Fibroblast of pulmonary artery (primary cell): Measurements from ENCODE around the gene PFDN1.
A peak's percentile ranks its signal among the peaks of the same experiment; 100 is the strongest.

Experiments
- DNase-seq: peaks from one replicate; pipeline ENCODE4 v3.0.0-alpha.2; 2010; ENCODE audit warnings: low read depth
- H3K4me3 ChIP-seq: replicated peaks from 2 replicates; pipeline ENCODE4 v1.5.1; 2011; ENCODE audit warnings: low read depth, mild to moderate bottlenecking, control low read depth, low read length, moderate library complexity
- TF ChIP-seq, protein P1 (sequence below): IDR thresholded peaks from 2 replicates; pipeline ENCODE4 v1.5.1; 2011; ENCODE audit warnings: mild to moderate bottlenecking, control low read depth, low read length, inconsistent platforms; ENCODE audit errors: missing control alignments

Gene PFDN1

DNA sequence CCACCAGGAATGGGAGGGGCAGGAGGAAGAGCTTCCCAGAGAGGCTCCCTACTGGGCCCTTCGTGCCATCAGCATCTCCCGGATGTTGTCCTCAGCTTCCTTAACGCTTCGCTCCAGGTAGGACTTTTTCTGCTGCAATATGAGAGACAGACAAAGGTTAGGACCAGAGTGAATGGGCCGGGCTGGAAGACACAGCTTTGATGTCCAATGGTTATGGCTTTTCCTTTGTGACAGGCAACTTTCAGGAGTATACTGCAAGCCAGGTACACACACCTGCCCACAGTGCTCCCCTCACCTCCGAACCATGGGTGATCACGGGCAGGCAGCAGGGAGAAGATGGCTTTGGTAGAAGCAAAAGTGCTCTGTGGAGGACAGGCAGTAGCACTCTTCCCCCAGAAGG, 57.0 kb downstream of the PFDN1 start:
- DNase-seq = no peak
- H3K4me3 ChIP-seq = no peak overlapping the region
- TF ChIP-seq, protein P1, sequence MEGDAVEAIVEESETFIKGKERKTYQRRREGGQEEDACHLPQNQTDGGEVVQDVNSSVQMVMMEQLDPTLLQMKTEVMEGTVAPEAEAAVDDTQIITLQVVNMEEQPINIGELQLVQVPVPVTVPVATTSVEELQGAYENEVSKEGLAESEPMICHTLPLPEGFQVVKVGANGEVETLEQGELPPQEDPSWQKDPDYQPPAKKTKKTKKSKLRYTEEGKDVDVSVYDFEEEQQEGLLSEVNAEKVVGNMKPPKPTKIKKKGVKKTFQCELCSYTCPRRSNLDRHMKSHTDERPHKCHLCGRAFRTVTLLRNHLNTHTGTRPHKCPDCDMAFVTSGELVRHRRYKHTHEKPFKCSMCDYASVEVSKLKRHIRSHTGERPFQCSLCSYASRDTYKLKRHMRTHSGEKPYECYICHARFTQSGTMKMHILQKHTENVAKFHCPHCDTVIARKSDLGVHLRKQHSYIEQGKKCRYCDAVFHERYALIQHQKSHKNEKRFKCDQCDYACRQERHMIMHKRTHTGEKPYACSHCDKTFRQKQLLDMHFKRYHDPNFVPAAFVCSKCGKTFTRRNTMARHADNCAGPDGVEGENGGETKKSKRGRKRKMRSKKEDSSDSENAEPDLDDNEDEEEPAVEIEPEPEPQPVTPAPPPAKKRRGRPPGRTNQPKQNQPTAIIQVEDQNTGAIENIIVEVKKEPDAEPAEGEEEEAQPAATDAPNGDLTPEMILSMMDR = no peak

DNA sequence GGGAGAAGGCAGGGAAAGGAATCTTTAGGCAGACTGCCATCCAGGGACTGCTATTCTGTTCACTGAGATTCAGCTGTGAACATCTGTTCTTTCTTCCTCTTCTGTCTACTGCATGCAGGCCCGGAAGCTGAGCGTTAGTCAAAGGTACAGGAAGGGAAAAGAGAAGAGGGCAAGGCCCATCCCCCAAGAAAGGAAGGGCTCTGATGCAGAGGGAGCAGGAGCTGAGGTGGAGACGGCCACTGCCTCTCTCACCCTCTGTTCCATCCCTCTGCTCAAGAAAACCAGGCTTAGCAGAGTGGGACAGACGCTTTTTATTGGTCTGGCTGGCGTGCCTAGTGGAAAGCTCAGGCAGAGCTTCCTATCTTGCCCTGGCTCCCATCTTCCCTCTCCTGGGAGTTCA, 57.6 kb downstream of the PFDN1 start:
- TF ChIP-seq, protein P1 = no peak
- no peak overlapping the region for H3K4me3 ChIP-seq
- peak; percentile 59 for DNase-seq

DNA sequence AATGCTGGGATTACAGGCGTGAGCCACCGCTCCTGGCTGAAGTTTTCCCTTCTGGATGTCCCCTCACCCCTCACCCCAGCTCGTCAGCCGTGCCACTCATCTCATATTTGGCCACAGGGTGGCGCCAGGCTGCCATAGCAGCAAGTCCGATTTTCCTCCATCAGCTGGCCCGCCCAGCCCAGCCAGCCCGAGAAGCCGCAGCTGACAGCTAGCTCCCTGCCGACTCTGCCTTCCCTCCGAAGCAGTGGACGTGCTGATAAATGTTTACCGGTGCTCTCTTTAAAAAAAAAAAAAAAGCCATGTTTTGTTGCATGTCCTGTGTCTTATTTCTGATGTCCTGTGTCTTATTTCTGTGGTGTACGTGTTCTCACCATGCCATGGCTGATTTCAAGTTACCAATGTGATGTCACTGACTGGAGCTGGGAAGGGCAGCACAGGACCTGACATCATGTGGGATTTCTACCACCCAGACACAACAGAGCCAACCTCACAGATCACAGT, 58.3 kb downstream of the PFDN1 start:
- TF ChIP-seq, protein P1 = peak; percentile 77
- H3K4me3 ChIP-seq = no peak overlapping the region
- peak; percentile 92 for DNase-seq

DNA sequence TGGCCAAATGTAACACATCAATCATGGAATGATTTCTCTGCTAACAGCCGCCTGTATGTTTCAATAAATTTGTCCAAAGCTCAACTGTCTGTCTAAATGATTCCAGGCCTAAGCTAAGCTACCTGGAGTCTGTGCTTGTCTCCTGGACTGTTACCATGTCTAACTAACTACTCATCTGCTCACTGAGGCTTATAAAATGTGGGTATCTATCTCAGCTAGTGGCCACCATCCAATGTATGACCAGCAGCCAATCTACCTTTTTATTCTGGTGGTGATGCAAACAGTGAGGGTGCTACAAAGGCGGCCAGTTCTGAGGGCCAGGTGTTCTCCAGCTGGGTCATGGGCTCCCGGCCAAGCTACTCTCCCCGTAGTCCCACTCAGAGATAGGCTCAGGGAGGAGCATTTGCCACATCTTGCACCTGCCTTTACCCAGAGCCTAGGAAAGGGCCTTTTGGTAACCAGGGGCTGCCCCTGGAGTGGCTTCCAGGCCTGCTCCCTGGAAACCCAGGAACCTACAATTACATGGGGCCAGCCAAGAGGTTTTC, 59.1 kb downstream of the PFDN1 start:
- TF ChIP-seq, protein P1 = no peak
- DNase-seq = no peak
- H3K4me3 ChIP-seq = no peak overlapping the region

DNA sequence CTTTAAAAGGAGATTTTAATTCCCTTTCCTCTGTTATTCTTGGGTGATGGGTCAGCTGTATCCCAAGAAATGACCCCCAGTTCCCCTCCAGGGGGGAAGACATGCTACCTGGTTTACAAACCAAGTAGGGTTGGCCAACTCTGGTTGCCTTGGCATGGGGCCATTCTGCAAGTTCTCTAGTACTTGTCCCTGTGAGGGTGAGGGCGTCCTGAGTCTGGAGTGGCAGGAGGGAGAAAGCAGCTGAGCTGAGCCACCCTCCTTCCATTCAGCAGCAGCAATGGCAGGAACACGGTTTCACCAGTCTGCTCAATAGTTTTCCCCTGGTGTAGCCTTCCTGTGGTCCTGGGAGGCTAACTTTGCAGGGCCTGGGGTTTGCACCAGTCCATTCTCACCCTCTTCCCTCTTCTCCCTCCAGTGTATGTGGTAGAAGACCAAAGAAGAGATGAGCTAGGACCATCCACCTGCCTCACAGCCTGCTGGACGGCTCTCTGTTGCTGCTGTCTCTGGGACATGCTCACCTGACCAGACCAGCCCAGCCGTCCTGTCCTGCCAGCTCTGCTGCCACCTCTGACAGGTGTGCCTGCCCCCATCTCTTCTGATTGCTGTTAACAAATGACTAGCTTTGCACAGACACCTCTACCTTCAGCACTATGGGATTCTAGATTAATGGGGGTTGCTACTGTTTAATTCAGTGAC, 59.9 kb downstream of the PFDN1 start:
- H3K4me3 ChIP-seq = no peak overlapping the region
- TF ChIP-seq, protein P1 = no peak
- DNase-seq = no peak

DNA sequence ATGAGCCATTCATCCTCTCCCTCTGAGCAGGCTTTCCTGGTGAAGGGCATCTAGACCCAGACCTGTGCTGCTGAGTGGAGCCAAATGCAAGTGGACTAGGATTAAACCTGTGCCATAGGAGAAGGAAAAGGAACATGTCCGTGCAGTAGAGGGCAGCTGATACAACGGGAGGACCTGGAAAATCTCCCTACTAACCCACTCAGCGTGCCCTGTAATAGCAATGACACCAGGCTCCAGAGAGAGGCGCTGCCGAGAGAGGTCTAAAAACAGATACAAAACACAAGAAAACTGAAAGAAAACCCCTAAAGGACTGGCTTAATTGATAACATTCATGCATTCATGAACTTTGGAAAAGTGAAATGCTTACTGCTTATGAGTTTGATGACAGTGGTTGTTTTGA, 60.8 kb downstream of the PFDN1 start:
- TF ChIP-seq, protein P1 = peak; percentile 14

More for the DNA sequence above, 60.8 kb downstream of the PFDN1 start:
- H3K4me3 ChIP-seq = no peak overlapping the region
- no peak for DNase-seq
